Measurements from ENCODE around the gene HOMEZ. TPM values are rescaled to one million over a fixed set of nuclear protein-coding genes. Genes with fewer than 3 reads are reported as not detected.

The HOMEZ gene
- total RNA-seq, 4 donors from 2014 or later, result 1.9 to 12.9 (median 8.6) TPM

GRCh38 chr14:23297611-23298277 lies 11.8 kb upstream of the HOMEZ start:
- in situ Hi-C loops (cut with MboI; ENCODE audit: low pct_ligation_motif_present in 1 of 4, low pct_unique_long_range_greater_than_20kb in 1 of 4, low sequenced_read_pairs in 3 of 4) (loop anchor here in 3 of 4 donors (25.0 kb wide), 1 partner anchor 185 kb away; the partner anchor contains the start of genes CEBPE (in 3 of the 3) and CIROP (in 3 of the 3)), intact Hi-C loops (cut with DNase I; ENCODE audit: low total_unique reads) (loop anchor here (2.0 kb wide), 1 partner anchor 31 kb away; no protein-coding TSS in a partner anchor)
- no peak for DNase-seq
- no peaks in the 10 kb centered on the region for H3K27me3 ChIP-seq
- no peak overlapping the region for H3K4me3 ChIP-seq
- H3K4me1 ChIP-seq, result peaks cover 7 to 29% (median 17%) of the 10 kb centered on the region in 4 donors
- no peaks in the 10 kb centered on the region for H3K9me3 ChIP-seq
- TF ChIP-seq, protein P1, sequence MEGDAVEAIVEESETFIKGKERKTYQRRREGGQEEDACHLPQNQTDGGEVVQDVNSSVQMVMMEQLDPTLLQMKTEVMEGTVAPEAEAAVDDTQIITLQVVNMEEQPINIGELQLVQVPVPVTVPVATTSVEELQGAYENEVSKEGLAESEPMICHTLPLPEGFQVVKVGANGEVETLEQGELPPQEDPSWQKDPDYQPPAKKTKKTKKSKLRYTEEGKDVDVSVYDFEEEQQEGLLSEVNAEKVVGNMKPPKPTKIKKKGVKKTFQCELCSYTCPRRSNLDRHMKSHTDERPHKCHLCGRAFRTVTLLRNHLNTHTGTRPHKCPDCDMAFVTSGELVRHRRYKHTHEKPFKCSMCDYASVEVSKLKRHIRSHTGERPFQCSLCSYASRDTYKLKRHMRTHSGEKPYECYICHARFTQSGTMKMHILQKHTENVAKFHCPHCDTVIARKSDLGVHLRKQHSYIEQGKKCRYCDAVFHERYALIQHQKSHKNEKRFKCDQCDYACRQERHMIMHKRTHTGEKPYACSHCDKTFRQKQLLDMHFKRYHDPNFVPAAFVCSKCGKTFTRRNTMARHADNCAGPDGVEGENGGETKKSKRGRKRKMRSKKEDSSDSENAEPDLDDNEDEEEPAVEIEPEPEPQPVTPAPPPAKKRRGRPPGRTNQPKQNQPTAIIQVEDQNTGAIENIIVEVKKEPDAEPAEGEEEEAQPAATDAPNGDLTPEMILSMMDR (IDR thresholded peaks at IDR 0.05), result no peak
- TF ChIP-seq EP300 (IDR thresholded peaks at IDR 0.05; ENCODE audit: low read depth) (no peak), POLR2AphosphoS5 (IDR thresholded peaks at IDR 0.05) (no peak), POLR2A (IDR thresholded peaks at IDR 0.05) (no peak)
- 86 to 90% methylated on average over 3 to 7 of the region's 7 CpGs for WGBS, 2 donors (ENCODE audit: low coverage in 1 of 2)
- no peaks in the 10 kb centered on the region for H3K36me3 ChIP-seq
- no peak overlapping the region for H3K27ac ChIP-seq

GRCh38 chr14:23297096-23297495 lies 11.2 kb upstream of the HOMEZ start:
- no peak overlapping the region for H3K27ac ChIP-seq
- 93 to 100% methylated on average over 2 to 7 of the region's 7 CpGs for WGBS, 2 donors (ENCODE audit: low coverage in 1 of 2)
- in situ Hi-C loops (cut with MboI; ENCODE audit: low pct_ligation_motif_present in 1 of 4, low pct_unique_long_range_greater_than_20kb in 1 of 4, low sequenced_read_pairs in 3 of 4), result loop anchor here in 3 of 4 donors (25.0 kb wide), 1 partner anchor 185 kb away; the partner anchor contains the start of genes CEBPE (in 3 of the 3) and CIROP (in 3 of the 3)
- intact Hi-C loops (cut with DNase I; ENCODE audit: low total_unique reads), result no loop called here
- no peak for DNase-seq
- H3K36me3 ChIP-seq, result no peaks in the 10 kb centered on the region
- peaks cover 7 to 27% (median 14%) of the 10 kb centered on the region in 4 donors for H3K4me1 ChIP-seq
- H3K4me3 ChIP-seq, result no peak overlapping the region
- H3K27me3 ChIP-seq, result peaks cover under 1% of the 10 kb centered on the region
- no peaks in the 10 kb centered on the region for H3K9me3 ChIP-seq
- no peak for TF ChIP-seq POLR2A (IDR thresholded peaks at IDR 0.05)
- TF ChIP-seq EP300 (IDR thresholded peaks at IDR 0.05; ENCODE audit: low read depth), result no peak
- TF ChIP-seq, protein P1 (IDR thresholded peaks at IDR 0.05), result no peak
- no peak for TF ChIP-seq POLR2AphosphoS5 (IDR thresholded peaks at IDR 0.05)

DNA sequence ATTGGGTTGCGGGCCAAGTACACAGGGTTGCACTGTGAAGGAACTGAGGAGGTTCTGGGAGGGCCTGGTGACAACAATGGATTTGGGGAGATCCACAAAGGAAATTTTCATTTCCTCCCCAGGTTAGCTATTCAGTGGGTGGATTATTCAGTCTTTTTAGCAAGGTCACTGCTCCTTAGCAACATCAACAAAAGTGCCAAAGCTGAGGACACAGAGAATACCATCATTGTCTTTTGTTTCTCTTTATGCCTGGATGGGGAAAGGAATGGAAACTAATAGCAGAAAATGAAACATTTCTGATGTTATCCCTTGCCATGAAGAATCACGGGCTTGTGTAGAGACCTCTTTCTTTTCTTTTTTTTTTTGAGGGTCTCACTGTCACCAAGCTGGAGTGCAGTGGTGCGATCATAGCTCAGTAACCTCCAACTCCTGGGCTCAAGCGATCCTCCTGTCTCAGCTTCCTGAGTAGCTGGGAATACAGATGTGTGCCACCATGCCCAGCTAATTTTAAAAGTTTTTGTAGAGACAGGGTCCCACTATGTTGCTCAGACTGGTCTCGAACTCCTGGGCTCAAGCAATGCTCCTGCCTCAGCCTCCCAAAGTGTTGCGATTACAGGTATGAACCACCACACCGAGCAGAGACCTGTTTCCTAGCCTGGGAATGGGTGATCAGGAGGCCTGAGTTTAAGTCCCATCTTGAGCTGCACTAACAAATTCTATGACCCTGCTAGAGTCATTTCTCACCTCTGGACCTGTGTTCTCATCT lies 10.3 kb upstream of the HOMEZ start:
- H3K27ac ChIP-seq, result no peak overlapping the region
- 94 to 96% methylated on average over 7 of the region's 7 CpGs for WGBS, 2 donors (ENCODE audit: low coverage in 1 of 2)

More for the DNA sequence above, 10.3 kb upstream of the HOMEZ start:
- in situ Hi-C loops (cut with MboI; ENCODE audit: low pct_ligation_motif_present in 1 of 4, low pct_unique_long_range_greater_than_20kb in 1 of 4, low sequenced_read_pairs in 3 of 4) (loop anchor here in 3 of 4 donors (25.0 kb wide), 1 partner anchor 184 kb away; the partner anchor contains the start of genes CEBPE (in 3 of the 3) and CIROP (in 3 of the 3)), intact Hi-C loops (cut with DNase I; ENCODE audit: low total_unique reads) (no loop called here)
- Histone ChIP-seq H3K9me3 (no peaks in the 10 kb centered on the region), H3K36me3 (no peaks in the 10 kb centered on the region), H3K4me1 (peaks cover 7 to 27% (median 14%) of the 10 kb centered on the region in 4 donors), H3K4me3 (no peak overlapping the region), H3K27me3 (peaks cover 5% of the 10 kb centered on the region)
- DNase-seq, result no peak
- TF ChIP-seq, protein P1 (IDR thresholded peaks at IDR 0.05), result no peak
- TF ChIP-seq EP300 (IDR thresholded peaks at IDR 0.05; ENCODE audit: low read depth) (no peak), POLR2AphosphoS5 (IDR thresholded peaks at IDR 0.05) (no peak), POLR2A (IDR thresholded peaks at IDR 0.05) (no peak)
